ENCODE results near the gene SYCP1. TPM values are rescaled to one million over a fixed set of nuclear protein-coding genes. Genes with fewer than 3 reads are reported as not detected.

SYCP1 gene
- total RNA-seq, 3 donors from 2014 or later (not counting 1 experiment from before 2014, with no cell fraction given): not detected

DNA sequence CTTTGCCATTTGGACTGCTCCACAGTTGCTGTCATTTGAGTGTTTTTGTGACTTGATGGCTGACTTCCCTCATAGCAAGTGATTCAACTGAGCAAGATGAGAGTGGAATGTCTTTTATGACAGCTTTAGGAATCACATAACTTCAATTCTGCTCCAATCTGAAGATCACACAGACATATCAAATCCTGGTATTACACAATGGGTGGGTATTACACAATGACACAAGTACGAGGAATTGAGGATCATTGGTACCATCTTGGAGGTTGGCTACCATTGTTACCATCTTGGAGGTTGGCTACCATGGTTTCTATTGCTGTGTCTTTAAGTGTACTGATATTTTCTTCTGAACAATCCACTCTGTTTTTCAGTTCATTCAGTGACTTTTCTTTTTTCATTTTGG is 166.5 kb downstream of the SYCP1 start:
- H3K9me3 Mint-ChIP-seq: peaks cover 0 to 3% of the 10 kb centered on the region in 2 donors

DNA sequence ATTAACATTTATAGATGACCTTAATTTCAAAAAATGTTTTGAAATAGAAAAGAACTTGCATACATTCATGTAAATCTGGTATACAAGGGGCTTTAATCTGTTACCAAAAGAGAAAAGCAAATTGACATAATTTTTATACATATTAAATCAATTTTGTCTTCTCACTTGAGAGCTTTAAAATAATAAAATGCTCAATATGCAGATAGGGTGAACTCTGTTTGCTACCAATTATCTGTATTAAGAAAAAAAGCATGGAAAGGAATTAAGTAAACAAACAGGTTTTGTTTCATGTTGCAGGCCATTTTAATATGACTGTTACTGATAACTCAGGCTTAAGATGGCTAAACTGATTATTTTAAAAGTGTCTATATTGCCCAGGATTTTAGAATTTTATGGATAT is 168.9 kb downstream of the SYCP1 start:
- H3K9me3 ChIP-seq (ENCODE audit: control insufficient read depth, insufficient read depth, low read length): no peaks in the 10 kb centered on the region

More for the DNA sequence above, 166.5 kb downstream of the SYCP1 start:
- DNase-seq (no peak), ATAC-seq (no peak)
- H3K4me3 ChIP-seq (ENCODE audit: low read length): no peak overlapping the region
- no peak overlapping the region for H3K4me3 Mint-ChIP-seq
- H3K27me3 ChIP-seq (ENCODE audit: control insufficient read depth, insufficient read depth, low read length): peaks cover 5% of the 10 kb centered on the region
- peaks cover 24 to 41% of the 10 kb centered on the region in 2 donors for H3K27me3 Mint-ChIP-seq (ENCODE audit: low read depth in 2 of 2)
- H3K4me1 ChIP-seq (ENCODE audit: control insufficient read depth, insufficient read depth, low read length): no peaks in the 10 kb centered on the region
- no peaks in the 10 kb centered on the region for H3K4me1 Mint-ChIP-seq
- WGBS (ENCODE audit: insufficient coverage): 71% methylated on average over 1 of the region's 1 CpG
- TF ChIP-seq, protein P1, sequence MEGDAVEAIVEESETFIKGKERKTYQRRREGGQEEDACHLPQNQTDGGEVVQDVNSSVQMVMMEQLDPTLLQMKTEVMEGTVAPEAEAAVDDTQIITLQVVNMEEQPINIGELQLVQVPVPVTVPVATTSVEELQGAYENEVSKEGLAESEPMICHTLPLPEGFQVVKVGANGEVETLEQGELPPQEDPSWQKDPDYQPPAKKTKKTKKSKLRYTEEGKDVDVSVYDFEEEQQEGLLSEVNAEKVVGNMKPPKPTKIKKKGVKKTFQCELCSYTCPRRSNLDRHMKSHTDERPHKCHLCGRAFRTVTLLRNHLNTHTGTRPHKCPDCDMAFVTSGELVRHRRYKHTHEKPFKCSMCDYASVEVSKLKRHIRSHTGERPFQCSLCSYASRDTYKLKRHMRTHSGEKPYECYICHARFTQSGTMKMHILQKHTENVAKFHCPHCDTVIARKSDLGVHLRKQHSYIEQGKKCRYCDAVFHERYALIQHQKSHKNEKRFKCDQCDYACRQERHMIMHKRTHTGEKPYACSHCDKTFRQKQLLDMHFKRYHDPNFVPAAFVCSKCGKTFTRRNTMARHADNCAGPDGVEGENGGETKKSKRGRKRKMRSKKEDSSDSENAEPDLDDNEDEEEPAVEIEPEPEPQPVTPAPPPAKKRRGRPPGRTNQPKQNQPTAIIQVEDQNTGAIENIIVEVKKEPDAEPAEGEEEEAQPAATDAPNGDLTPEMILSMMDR (IDR thresholded peaks at IDR 0.05): no peak
- H3K9me3 ChIP-seq (ENCODE audit: control insufficient read depth, insufficient read depth, low read length): no peaks in the 10 kb centered on the region
- H3K36me3 ChIP-seq (ENCODE audit: control insufficient read depth, insufficient read depth, low read length): no peaks in the 10 kb centered on the region
- no peaks in the 10 kb centered on the region for H3K36me3 Mint-ChIP-seq
- H3K27ac ChIP-seq (ENCODE audit: low read length): no peak overlapping the region
- no peak overlapping the region for H3K27ac Mint-ChIP-seq
- intact Hi-C loops (cut with micrococcal nuclease): no loop called here

DNA sequence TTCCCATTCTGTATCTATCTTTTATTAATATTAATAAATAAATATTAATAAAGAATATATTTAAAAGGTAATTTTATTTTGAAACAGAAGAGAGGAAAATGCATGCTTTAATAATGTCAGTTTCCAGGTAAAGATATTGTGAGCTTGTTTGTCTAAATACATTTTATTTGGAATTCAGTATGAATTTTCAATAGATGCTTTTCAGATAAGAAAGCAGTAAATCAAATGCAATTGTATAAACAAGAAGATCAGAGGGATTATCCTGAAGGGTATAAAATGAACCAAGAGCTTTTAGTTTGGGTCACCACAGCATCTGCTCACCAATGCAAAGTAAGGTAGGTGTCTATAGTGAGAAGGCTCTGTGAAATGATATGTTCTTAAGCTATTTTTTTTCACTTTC is 174.9 kb downstream of the SYCP1 start, which contains the start of gene TSHB:
Gene TSHB (plus strand): TSS at position 301 of the 400 bp plus-strand sequence. CDS start 3,537 bp downstream, outside the sequence.
- DNase-seq: no peak
- peaks cover 0 to 6% of the 10 kb centered on the region in 2 donors for H3K27me3 Mint-ChIP-seq (ENCODE audit: low read depth in 2 of 2)
- H3K4me1 ChIP-seq (ENCODE audit: control insufficient read depth, insufficient read depth, low read length): no peaks in the 10 kb centered on the region
- no peak within 1 kb of the TSS for H3K27ac Mint-ChIP-seq
- no peak within 1 kb of the TSS for H3K4me3 ChIP-seq (ENCODE audit: low read length)
- H3K4me1 Mint-ChIP-seq: no peaks in the 10 kb centered on the region
- intact Hi-C loops (cut with micrococcal nuclease): no loop called here
- H3K27ac ChIP-seq (ENCODE audit: low read length): no peak within 1 kb of the TSS
- TF ChIP-seq, protein P1 (IDR thresholded peaks at IDR 0.05): no peak
- H3K9me3 ChIP-seq (ENCODE audit: control insufficient read depth, insufficient read depth, low read length): no peaks in the 10 kb centered on the region
- no peaks in the 10 kb centered on the region for H3K36me3 Mint-ChIP-seq
- no peaks in the 10 kb centered on the region for H3K9me3 Mint-ChIP-seq
- no peak for ATAC-seq
- H3K4me3 Mint-ChIP-seq: no peak within 1 kb of the TSS
- peaks cover 3% of the 10 kb centered on the region for H3K27me3 ChIP-seq (ENCODE audit: control insufficient read depth, insufficient read depth, low read length)
- no peaks in the 10 kb centered on the region for H3K36me3 ChIP-seq (ENCODE audit: control insufficient read depth, insufficient read depth, low read length)

More for the DNA sequence above, 168.9 kb downstream of the SYCP1 start:
- intact Hi-C loops (cut with micrococcal nuclease): no loop called here
- Mint-ChIP-seq H3K27me3 (ENCODE audit: low read depth in 2 of 2) (peaks cover 20 to 37% of the 10 kb centered on the region in 2 donors), H3K36me3 (no peaks in the 10 kb centered on the region), H3K4me3 (no peak overlapping the region), H3K9me3 (no peaks in the 10 kb centered on the region), H3K4me1 (no peaks in the 10 kb centered on the region), H3K27ac (no peak overlapping the region)
- TF ChIP-seq, protein P1 (IDR thresholded peaks at IDR 0.05): no peak
- peaks cover 5% of the 10 kb centered on the region for H3K27me3 ChIP-seq (ENCODE audit: control insufficient read depth, insufficient read depth, low read length)
- no peak for DNase-seq
- H3K36me3 ChIP-seq (ENCODE audit: control insufficient read depth, insufficient read depth, low read length): no peaks in the 10 kb centered on the region
- H3K4me3 ChIP-seq (ENCODE audit: low read length): no peak overlapping the region
- no peaks in the 10 kb centered on the region for H3K4me1 ChIP-seq (ENCODE audit: control insufficient read depth, insufficient read depth, low read length)
- H3K27ac ChIP-seq (ENCODE audit: low read length): no peak overlapping the region
- no peak for ATAC-seq

DNA sequence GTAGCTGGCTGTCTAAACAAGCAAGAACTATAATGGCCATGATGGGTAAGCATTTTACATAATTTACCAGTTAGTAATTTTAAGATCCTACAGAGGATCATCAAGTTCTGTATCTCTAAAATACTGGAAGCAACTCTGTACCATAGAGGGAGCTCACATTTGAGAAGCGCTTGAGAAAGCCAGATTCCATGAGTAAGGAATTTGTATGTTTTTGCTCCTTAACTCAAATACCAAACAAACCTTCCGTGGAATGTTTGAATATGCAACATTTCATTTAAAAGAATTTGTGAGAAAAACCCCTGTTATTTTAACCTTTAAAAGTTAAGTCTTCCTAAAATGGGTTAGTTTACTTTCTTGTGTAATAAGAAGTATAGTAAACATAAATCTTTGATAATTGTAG is 176.9 kb downstream of the SYCP1 start:
- no peaks in the 10 kb centered on the region for H3K36me3 Mint-ChIP-seq
- no peak overlapping the region for H3K4me3 Mint-ChIP-seq
- no peaks in the 10 kb centered on the region for H3K9me3 Mint-ChIP-seq
- H3K4me1 ChIP-seq (ENCODE audit: control insufficient read depth, insufficient read depth, low read length): no peaks in the 10 kb centered on the region
- no peak overlapping the region for H3K4me3 ChIP-seq (ENCODE audit: low read length)
- H3K4me1 Mint-ChIP-seq: no peaks in the 10 kb centered on the region
- no peaks in the 10 kb centered on the region for H3K9me3 ChIP-seq (ENCODE audit: control insufficient read depth, insufficient read depth, low read length)
- intact Hi-C loops (cut with micrococcal nuclease): no loop called here
- DNase-seq: no peak
- no CpG with 5 or more reads among the region's 2 CpGs for WGBS (ENCODE audit: insufficient coverage)
- peaks cover 0 to 6% of the 10 kb centered on the region in 2 donors for H3K27me3 Mint-ChIP-seq (ENCODE audit: low read depth in 2 of 2)
- no peaks in the 10 kb centered on the region for H3K36me3 ChIP-seq (ENCODE audit: control insufficient read depth, insufficient read depth, low read length)
- no peak for ATAC-seq
- TF ChIP-seq, protein P1 (IDR thresholded peaks at IDR 0.05): no peak
- H3K27me3 ChIP-seq (ENCODE audit: control insufficient read depth, insufficient read depth, low read length): peaks cover 3% of the 10 kb centered on the region
- no peak overlapping the region for H3K27ac Mint-ChIP-seq
- no peak overlapping the region for H3K27ac ChIP-seq (ENCODE audit: low read length)
